Neural cell (in vitro differentiated cells): ENCODE measurements around the gene PTPRD. TPM values are rescaled to one million over a fixed set of nuclear protein-coding genes. Genes with fewer than 3 reads are reported as not detected.
A peak's percentile ranks its signal among the peaks of the same experiment; 100 is the strongest.

Source experiments
- H2AFZ ChIP-seq: fragments of 200-600, 300-800 bp; sonication (generic), shearing (Covaris generic); 2 replicates; pipeline ENCODE4 v1.6.0; 2014; ENCODE audit warnings: low read depth, mild to moderate bottlenecking, antibody characterized with exemption, low read length, moderate library complexity
- H3F3A ChIP-seq: fragments of 200-600 bp; shearing (Covaris generic); 2 replicates; pipeline ENCODE4 v1.6.1; 2016; ENCODE audit warnings: mild to moderate bottlenecking, moderate library complexity, mixed read lengths, antibody characterized with exemption, low read length; ENCODE audit not compliant: insufficient read depth, poor library complexity, severe bottlenecking
- H3K27ac ChIP-seq: fragments of 200-600, 300-800 bp; sonication (generic), shearing (Covaris generic); 2 replicates; pipeline ENCODE4 v1.5.1; 2014; ENCODE audit warnings: mild to moderate bottlenecking, low read length, moderate library complexity
- H3K27me3 ChIP-seq: fragments of 300-800, 200-600 bp; sonication (generic), shearing (Covaris generic); 2 replicates; pipeline ENCODE4 v1.6.0; 2014; ENCODE audit warnings: mild to moderate bottlenecking, low read depth, low read length, moderate library complexity; ENCODE audit not compliant: insufficient read depth
- H3K36me3 ChIP-seq: fragments of 300-800, 200-600 bp; sonication (generic), shearing (Covaris generic); 2 replicates; pipeline ENCODE4 v1.5.1; 2014; ENCODE audit warnings: mild to moderate bottlenecking, antibody characterized with exemption, low read length, moderate library complexity; ENCODE audit not compliant: insufficient read depth
- H3K4me2 ChIP-seq: fragments of 300-800, 200-600 bp; sonication (generic), shearing (Covaris generic); 2 replicates; pipeline ENCODE4 v1.6.0; 2014; ENCODE audit warnings: mild to moderate bottlenecking, low read length
- H3K4me3 ChIP-seq: fragments of 300-800, 200-600 bp; sonication (generic), shearing (Covaris generic); 2 replicates; pipeline ENCODE4 v1.5.1; 2014; ENCODE audit warnings: mild to moderate bottlenecking, low read length, moderate library complexity
- H3K79me2 ChIP-seq: fragments of 200-600 bp; shearing (Covaris generic); replicated peaks from 2 replicates; pipeline ENCODE4 v1.6.0; 2014; ENCODE audit warnings: mild to moderate bottlenecking, low read length, moderate library complexity; ENCODE audit not compliant: insufficient read depth
- H3K9ac ChIP-seq: fragments of 300-800, 200-600 bp; sonication (generic), shearing (Covaris generic); 2 replicates; pipeline ENCODE4 v1.6.1; 2016; ENCODE audit warnings: mild to moderate bottlenecking, low read length, mixed read lengths
- H3K9me2 ChIP-seq: fragments of 200-600 bp; shearing (Covaris generic); 2 replicates; pipeline ENCODE4 v1.6.1; 2016; ENCODE audit warnings: mild to moderate bottlenecking, low read length, mixed read lengths; ENCODE audit not compliant: insufficient read depth
- H3K9me3 ChIP-seq: fragments of 200-600, 300-800 bp; sonication (generic), shearing (Covaris generic); 2 replicates; pipeline ENCODE4 v1.6.1; 2016; ENCODE audit warnings: mild to moderate bottlenecking, mixed run types, low read length, moderate library complexity, mixed read lengths
- H4K20me1 ChIP-seq: fragments of 200-600 bp; shearing (Covaris generic); 2 replicates; pipeline ENCODE4 v1.6.1; 2016; ENCODE audit warnings: mild to moderate bottlenecking, mixed run types; ENCODE audit not compliant: insufficient read depth
- EP300 ChIP-seq: fragments of 450-650 bp; conservative IDR thresholded peaks from 2 replicates; pipeline ENCODE4 v1.6.1; 2014; ENCODE audit warnings: antibody characterized with exemption, mild to moderate bottlenecking, moderate library complexity; ENCODE audit not compliant: poor library complexity, severe bottlenecking
- EZH2 ChIP-seq: fragments of 200-600, 300-800 bp; shearing (Covaris generic), sonication (generic); IDR thresholded peaks from 2 replicates; pipeline ENCODE4 v1.6.1; 2014; ENCODE audit warnings: antibody characterized with exemption, low read length, borderline replicate concordance, mild to moderate bottlenecking; ENCODE audit not compliant: insufficient read depth, poor library complexity, severe bottlenecking
- MXI1 ChIP-seq: fragments of 450-650 bp; conservative IDR thresholded peaks from 2 replicates; pipeline ENCODE4 v1.6.1; 2014; ENCODE audit warnings: antibody characterized with exemption, mild to moderate bottlenecking; ENCODE audit not compliant: poor library complexity, severe bottlenecking
- POLR2AphosphoS5 ChIP-seq: IDR thresholded peaks from 2 replicates; pipeline ENCODE4 v1.6.1; 2012
- RAD21 ChIP-seq: fragments of 450-650 bp; conservative IDR thresholded peaks from 2 replicates; pipeline ENCODE4 v1.6.1; 2014; ENCODE audit warnings: antibody characterized with exemption, mild to moderate bottlenecking, moderate library complexity
- SMC3 ChIP-seq: fragments of 450-650 bp; conservative IDR thresholded peaks from 2 replicates; pipeline ENCODE4 v1.6.1; 2014; ENCODE audit warnings: antibody characterized with exemption, mild to moderate bottlenecking, moderate library complexity; ENCODE audit not compliant: poor library complexity
- TAF1 ChIP-seq: IDR thresholded peaks from 2 replicates; pipeline ENCODE4 v1.6.1; 2012; ENCODE audit warnings: low read depth
- polyA plus RNA-seq: library from polyadenylated mRNA; depleted of rRNA; stranded (reverse); fragments of >200 nt; gene quantifications from 2 replicates; pipeline ENCODE4 v1.2.3, GENCODE V29; 2014
- TF ChIP-seq, protein P1 (sequence below): fragments of 450-650 bp; IDR thresholded peaks from 2 replicates; pipeline ENCODE4 v1.5.1; 2014; ENCODE audit warnings: antibody characterized with exemption, mild to moderate bottlenecking, moderate library complexity; ENCODE audit not compliant: poor library complexity, severe bottlenecking
- TF ChIP-seq, protein P2 (sequence below): IDR thresholded peaks from 2 replicates; pipeline ENCODE4 v1.6.1; 2012; ENCODE audit warnings: borderline replicate concordance

The PTPRD gene
- polyA plus RNA-seq, 1 donor from 2014 or later: 143 TPM

DNA sequence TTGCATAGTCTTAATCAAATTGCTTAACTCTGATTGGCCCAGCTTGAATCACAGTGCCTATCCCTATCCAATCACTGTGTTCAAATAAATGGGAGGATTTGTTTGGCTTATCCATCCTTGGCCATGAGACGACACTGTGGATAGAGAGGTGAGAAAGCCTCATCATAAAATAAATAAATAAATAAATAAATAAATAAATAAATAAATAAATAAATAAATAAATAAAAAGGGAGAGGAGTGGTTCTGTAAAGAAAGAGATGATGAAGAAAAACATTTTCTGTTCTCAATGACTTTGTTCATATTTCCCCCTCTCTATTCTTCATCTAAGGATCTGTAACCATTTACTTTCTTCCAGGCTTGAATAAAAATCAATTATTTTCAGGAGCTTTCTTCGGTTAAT is 74.7 kb downstream of the PTPRD start:
- no peaks in the 10 kb centered on the region for H3K27me3 ChIP-seq
- no peaks in the 10 kb centered on the region for H3K9me2 ChIP-seq
- no peaks in the 10 kb centered on the region for H4K20me1 ChIP-seq
- H3K27ac ChIP-seq: no peak overlapping the region
- H3K79me2 ChIP-seq: no peaks in the 10 kb centered on the region
- H2AFZ ChIP-seq: no peak overlapping the region
- H3K36me3 ChIP-seq: no peaks in the 10 kb centered on the region
- H3K4me3 ChIP-seq: no peak overlapping the region
- TF ChIP-seq RAD21: no peak
- no peak for TF ChIP-seq MXI1
- no peak for TF ChIP-seq POLR2AphosphoS5
- TF ChIP-seq EZH2: no peak
- no peak for TF ChIP-seq EP300
- no peak for TF ChIP-seq SMC3
- TF ChIP-seq TAF1: no peak
- TF ChIP-seq, protein P1, sequence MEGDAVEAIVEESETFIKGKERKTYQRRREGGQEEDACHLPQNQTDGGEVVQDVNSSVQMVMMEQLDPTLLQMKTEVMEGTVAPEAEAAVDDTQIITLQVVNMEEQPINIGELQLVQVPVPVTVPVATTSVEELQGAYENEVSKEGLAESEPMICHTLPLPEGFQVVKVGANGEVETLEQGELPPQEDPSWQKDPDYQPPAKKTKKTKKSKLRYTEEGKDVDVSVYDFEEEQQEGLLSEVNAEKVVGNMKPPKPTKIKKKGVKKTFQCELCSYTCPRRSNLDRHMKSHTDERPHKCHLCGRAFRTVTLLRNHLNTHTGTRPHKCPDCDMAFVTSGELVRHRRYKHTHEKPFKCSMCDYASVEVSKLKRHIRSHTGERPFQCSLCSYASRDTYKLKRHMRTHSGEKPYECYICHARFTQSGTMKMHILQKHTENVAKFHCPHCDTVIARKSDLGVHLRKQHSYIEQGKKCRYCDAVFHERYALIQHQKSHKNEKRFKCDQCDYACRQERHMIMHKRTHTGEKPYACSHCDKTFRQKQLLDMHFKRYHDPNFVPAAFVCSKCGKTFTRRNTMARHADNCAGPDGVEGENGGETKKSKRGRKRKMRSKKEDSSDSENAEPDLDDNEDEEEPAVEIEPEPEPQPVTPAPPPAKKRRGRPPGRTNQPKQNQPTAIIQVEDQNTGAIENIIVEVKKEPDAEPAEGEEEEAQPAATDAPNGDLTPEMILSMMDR: no peak
- TF ChIP-seq, protein P2, sequence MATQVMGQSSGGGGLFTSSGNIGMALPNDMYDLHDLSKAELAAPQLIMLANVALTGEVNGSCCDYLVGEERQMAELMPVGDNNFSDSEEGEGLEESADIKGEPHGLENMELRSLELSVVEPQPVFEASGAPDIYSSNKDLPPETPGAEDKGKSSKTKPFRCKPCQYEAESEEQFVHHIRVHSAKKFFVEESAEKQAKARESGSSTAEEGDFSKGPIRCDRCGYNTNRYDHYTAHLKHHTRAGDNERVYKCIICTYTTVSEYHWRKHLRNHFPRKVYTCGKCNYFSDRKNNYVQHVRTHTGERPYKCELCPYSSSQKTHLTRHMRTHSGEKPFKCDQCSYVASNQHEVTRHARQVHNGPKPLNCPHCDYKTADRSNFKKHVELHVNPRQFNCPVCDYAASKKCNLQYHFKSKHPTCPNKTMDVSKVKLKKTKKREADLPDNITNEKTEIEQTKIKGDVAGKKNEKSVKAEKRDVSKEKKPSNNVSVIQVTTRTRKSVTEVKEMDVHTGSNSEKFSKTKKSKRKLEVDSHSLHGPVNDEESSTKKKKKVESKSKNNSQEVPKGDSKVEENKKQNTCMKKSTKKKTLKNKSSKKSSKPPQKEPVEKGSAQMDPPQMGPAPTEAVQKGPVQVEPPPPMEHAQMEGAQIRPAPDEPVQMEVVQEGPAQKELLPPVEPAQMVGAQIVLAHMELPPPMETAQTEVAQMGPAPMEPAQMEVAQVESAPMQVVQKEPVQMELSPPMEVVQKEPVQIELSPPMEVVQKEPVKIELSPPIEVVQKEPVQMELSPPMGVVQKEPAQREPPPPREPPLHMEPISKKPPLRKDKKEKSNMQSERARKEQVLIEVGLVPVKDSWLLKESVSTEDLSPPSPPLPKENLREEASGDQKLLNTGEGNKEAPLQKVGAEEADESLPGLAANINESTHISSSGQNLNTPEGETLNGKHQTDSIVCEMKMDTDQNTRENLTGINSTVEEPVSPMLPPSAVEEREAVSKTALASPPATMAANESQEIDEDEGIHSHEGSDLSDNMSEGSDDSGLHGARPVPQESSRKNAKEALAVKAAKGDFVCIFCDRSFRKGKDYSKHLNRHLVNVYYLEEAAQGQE: no peak
- no peaks in the 10 kb centered on the region for H3F3A ChIP-seq
- H3K4me2 ChIP-seq: no peak overlapping the region
- no peak overlapping the region for H3K9ac ChIP-seq
- H3K9me3 ChIP-seq: no peaks in the 10 kb centered on the region

GRCh38 chr9:10534850-10535249 is 78.0 kb downstream of the PTPRD start:
- no peaks in the 10 kb centered on the region for H4K20me1 ChIP-seq
- no peak overlapping the region for H3K27ac ChIP-seq
- no peaks in the 10 kb centered on the region for H3K27me3 ChIP-seq
- no peak overlapping the region for H3K4me2 ChIP-seq
- no peak overlapping the region for H2AFZ ChIP-seq
- no peaks in the 10 kb centered on the region for H3K9me2 ChIP-seq
- no peaks in the 10 kb centered on the region for H3K79me2 ChIP-seq
- H3K4me3 ChIP-seq: no peak overlapping the region
- TF ChIP-seq MXI1 (no peak), EP300 (peak; percentile 36), POLR2AphosphoS5 (peak; percentile 28)
- no peaks in the 10 kb centered on the region for H3K36me3 ChIP-seq
- no peaks in the 10 kb centered on the region for H3F3A ChIP-seq
- no peak overlapping the region for H3K9ac ChIP-seq
- H3K9me3 ChIP-seq: no peaks in the 10 kb centered on the region

GRCh38 chr9:10525972-10526371 is 86.8 kb downstream of the PTPRD start:
- no peak overlapping the region for H3K27ac ChIP-seq
- no peaks in the 10 kb centered on the region for H3K9me2 ChIP-seq
- TF ChIP-seq, protein P2: no peak
- no peak overlapping the region for H2AFZ ChIP-seq
- H3F3A ChIP-seq: no peaks in the 10 kb centered on the region
- no peak overlapping the region for H3K4me3 ChIP-seq
- H3K9me3 ChIP-seq: no peaks in the 10 kb centered on the region
- no peaks in the 10 kb centered on the region for H4K20me1 ChIP-seq
- no peaks in the 10 kb centered on the region for H3K27me3 ChIP-seq
- H3K9ac ChIP-seq: no peak overlapping the region
- H3K36me3 ChIP-seq: no peaks in the 10 kb centered on the region
- no peak overlapping the region for H3K4me2 ChIP-seq
- H3K79me2 ChIP-seq: no peaks in the 10 kb centered on the region
